Suppressor macrophage treated with lipopolysaccharide for 4 hours (primary cell): ENCODE data around the gene CCM2.

Source experiments
- DNase-seq: peaks from one replicate; pipeline ENCODE4 v3.0.0-alpha.2; 2020

The CCM2 gene

DNA sequence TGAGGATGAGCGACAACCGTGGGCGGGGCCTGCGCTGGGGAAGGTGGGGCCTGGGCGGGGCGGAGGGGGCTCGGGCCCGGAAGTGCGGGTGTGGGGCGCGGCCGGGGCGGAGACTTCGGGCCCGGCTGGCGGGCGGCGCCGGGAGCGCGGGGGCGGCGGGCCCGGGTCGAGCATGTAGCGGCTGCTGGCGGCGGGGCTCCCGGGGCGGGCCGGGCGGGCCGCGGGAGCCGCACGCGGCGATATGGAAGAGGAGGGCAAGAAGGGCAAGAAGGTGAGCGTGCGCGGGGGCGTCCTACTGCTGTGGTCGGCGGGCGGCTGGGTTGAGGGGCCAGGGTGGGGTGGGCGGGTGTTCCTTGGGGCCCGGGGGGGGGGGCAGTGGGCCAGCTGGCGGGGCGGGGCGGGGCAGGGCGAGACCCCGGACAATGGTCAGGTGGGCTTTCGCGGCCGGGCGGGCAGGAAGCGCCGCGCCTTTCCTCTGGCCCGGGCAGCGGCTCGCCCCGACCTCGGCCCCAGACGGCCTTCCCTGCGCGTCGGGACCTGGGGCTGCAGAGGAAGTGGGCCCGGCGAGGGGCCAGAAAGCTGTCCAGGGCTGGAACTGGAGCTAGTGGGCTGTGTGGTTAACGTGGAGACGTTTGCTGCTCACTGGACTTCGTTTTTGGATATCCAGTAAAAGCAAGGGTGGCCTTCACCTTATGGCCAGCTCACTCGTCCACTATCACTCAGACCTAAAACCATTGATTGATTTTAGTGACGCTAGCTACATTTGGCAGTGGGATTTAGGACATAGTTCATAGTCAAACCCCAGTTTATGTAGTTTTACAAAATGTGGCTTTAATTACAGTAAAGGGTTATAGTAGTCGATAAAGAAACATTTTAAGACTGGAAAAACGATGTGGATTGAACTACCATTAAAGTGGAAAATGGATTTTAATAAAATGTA, at the start of gene CCM2:
CCM2 (plus strand) TSS at position 109 of the 940 bp plus-strand sequence; CDS start at position 242, 133 bp downstream.
- DNase-seq = peak; percentile 70

DNA sequence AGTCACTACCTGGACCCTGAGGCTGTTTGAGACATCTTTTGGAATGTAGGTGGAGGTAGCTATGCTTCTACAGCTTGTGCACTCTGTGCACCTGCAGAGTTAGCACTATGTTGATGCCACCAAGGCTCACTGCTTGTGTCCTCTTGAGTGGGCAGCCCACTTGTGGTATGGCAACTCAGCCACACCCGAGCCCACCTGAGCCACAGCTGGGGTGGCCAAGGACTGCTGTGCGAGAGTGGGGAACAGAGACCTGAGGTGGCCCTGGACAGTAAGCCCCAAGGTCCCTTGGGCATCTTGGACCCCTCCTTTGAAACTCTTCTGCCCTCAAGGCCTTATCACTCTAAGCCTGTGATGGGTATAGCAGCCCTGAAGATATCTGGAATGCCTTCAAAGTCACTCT, 46.8 kb upstream of the CCM2 start:
- DNase-seq = no peak

DNA sequence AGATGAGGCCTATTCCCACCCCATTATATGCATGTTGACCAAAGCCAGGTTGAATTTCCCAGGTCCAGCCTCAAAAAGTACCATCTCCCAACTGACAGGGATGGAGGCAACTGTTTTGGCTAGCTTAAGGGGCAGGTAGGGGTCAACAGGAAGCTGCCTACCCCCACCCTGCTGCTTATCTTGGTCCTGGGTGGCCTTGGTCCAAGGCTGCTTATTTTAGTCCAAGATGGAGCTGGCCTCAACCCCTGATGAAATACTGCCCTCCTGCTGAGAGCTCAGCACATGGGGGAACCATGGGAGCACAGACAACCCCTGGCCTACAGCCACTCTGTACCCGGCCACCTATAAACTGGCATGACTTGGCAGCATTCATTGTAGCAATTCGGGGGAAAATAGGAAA, 44.3 kb upstream of the CCM2 start:
- no peak for DNase-seq

DNA sequence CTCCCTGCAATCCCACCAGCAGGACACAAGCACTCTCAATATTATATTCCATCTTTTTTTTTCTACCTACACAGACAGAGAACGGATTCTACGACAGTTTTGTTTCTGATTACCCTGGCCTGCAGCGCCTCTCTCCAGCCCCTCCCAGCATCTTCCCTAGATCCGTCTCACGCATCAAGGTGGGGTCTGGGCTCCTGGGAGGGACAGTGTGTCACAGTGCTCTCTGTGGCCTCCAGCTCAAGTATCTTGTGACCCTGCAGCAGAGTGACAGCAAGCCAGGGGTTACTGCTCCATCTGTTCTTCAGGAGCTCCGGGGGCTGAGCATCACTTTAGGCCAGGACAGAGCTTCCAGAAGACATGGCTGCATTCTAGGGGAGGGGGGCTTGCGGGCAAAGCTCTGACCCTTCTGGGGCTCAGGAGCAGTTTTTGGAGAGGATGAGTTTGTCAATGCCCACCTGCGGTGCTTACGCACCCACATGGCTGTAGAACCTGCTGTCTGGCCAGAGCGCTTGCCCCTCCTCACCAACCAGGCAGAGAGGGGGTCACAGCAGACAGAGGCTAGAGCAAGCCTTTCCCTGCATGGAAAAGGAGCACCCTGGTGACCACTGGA, 43.7 kb upstream of the CCM2 start:
- no peak for DNase-seq

DNA sequence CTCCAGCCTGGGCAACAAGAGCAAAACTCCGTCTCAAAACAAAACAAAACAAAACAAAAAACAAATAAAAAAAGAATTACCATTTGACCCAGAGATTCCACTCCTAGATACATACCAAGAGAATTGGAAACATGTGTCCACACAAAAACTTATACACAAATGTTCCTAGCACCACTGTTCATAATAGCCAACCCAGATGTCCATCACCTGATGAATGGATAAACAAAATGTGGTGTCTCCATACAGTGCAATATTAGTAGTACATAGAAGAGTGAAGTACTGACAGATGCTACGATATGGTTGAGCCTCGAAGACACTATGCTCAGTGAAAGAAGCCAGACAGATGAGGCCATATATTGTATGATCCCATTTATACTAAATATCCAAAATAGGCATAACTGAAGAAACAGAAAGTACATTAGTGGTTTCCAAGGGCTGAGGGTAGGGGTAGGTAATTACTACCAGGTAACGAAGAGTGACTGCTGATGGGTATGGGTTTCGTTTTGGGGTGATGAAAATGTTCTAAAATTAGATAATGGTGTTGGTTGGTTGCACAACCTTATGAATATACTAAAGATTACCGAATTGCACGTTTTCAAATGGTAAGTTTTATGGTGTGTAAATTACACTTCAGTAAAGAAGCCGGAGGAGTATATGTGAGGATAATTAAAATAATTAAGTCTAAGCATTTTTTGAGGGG, 41.2 kb upstream of the CCM2 start:
- DNase-seq = no peak

DNA sequence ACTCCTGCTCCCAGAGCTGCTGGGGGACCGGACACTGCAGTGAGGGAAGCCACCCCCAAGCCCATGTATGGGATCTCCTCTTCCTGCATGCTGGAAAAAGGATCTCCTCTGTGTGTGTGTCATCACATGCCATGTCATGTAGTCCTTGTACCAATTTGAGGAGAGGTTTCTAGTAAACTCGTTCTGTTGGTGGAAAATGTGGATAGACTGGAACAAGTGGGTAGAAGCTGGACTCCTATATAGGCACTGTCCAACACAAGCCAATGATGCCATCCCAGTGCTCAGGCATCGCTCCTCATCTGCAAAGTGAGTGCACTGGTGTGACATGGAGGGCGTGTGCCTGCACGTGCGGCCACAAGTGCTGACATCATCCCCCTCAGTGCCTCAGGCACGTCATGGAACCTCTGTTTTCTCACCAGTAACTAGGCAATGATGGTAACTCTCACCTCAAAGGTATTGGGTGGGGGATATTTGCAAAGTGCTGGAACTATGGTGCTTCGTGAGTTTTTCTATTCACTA, 40.5 kb upstream of the CCM2 start:
- peak; percentile 71 for DNase-seq

DNA sequence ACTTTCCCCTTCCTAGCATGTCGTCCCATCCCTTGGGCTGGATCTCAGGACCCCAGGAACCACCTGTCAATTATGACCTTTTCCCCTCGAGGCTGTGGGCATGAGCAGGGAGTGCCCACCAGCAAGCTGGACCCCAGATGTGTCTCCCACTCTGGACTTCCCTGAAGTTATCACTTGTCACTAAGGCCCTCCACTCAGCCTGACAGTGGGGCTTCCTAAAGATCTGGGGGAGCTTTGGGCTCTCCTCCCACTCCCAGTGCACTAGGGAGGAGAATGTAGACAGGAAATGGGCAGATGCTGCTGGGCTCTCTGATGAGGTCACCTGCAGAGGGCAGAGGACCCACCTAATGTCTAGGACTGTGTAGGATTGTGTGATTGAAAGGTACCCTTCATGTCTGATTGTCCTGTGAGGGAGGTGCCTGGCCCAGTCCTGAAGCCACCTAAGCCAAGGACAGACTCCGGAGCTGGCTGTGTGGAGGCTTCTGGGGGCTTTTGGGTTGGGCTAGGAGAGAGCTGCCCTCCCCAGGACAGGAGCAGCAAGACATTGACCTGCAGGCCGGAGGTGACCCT, 39.9 kb upstream of the CCM2 start:
- no peak for DNase-seq

DNA sequence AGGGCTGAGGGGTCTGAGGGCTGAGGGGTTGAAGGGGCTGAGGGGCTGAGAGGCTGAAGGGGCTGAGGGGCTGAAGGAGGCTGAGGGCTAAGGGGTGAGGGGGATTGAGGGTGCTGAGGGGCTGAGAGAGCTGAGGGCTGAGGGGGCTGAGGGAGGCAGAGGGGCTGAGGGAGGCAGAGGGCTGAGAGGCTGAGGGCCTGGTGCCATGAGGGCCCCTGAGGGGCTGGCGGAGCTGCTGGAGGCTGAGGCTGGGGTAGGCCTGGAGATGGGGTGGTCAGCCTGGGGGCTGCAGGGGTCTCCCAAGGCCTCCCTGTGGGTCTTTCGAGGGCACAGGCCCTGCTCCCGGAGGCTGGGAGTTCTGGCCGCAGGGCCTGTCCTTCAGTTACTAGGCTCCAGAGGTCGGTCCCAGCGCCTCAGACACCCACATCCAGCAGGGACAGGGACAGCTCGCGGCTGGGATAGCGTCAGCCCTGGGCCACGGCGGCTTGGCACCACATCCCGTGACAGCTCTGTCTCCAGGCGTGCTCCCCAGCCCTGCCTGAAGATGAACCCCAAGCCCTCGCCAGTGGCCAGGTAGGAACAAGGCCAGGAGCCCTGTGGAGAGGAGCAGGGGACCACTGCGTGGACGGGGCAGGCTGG, 38.0 kb upstream of the CCM2 start:
- DNase-seq = no peak

DNA sequence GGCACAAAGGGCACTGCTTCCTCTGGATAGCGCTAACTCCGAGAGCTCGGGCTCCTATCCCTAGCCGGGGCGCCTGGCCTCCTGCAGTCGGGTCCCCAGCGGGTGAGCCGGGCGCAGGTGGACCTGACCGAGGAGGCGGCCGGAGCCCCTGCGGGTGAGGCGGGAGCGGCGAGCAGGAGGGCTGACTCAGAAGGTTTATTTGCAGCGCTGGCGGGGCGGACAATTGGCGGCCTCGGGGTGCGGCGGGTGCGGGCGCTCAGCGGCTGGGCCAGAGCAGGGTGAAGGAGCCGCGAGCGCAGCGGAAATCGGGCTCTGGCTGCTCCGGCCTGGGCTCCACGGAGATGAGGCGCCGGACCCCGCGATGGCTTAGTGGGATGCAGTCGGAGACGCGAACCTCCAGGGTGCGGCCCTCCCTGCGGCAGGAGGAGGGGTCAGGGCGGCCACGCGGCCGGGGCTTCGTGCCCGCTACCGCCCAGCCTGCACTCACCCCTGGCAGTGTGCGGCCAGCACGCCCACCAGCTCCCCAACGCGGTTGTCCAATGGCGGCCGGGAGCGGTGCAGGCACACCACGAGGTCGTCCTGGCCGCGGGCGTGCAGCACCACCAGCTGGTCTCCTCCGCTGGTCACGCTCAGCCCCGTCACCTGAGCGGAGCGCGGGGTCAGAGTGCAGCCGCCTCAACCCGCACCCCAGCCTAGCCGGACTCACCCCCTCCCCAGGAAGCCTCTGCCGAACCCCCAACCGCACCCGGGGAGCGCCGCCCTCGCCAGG, 37.3 kb upstream of the CCM2 start:
- DNase-seq = no peak

DNA sequence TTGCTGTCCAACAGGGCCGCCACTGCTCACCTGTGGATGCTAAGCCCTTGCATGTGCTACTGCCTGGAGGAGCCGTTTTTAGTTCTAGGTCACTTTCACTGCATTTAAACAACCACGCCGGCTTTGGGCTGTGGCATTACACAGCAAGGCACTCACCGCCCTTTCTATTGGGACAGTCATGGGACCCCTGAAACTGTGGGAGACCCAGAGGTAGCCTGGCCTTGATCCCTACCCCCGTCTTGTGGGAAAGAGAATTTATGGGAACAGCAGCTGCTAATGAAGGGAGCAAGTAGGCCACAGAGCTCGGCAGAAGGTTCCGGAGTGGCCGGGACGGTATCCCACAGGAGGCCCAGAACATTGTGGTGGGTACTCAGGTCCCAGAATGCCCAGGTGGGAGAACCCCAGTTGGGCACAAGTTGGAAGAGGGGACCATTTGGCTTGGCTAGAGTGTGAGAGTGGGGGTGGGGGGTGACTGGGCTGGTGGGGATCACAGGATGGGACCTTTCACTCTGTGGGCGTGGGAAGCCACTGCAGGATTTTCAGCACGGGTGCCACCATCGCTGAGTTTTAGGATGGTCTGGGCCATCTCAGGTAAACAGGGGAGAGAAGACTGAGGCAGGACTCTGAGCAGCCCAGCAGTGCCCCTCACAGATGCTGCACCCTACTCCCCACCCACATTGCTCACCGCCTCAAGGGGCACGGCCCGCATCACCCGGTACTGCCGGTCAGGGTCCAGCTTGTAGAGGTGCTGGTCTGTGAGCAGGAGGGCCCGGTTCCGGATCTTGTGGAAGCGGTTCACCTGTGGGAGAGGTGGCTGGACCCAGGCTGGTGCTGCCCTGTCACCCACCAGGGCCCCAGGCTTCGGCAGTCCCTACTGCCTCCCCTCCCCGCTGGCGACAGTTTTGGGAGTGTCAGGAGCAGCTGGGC, 36.4 kb upstream of the CCM2 start:
- DNase-seq = no peak

DNA sequence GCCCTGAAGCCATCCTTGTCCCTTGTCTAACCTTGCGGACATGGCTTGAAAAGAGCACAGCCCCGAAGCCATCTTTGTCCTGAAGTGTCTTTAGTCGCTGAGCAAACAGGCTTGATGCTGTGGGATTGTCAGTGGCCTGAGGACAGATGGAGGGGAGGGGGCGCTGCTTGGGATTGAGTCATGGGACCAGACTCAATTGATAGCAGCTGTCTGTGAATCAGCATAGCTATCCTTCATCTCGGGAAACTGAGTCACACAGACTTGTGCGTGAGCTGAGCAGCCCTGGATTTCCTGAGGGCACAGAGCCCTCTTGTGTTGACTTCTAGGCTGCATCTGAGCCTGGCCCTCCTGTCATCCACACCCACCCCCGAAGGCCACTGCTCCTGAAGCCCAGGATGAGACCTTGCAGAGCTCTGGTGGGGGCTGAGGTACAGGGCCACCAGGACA, 35.6 kb upstream of the CCM2 start:
- no peak for DNase-seq

DNA sequence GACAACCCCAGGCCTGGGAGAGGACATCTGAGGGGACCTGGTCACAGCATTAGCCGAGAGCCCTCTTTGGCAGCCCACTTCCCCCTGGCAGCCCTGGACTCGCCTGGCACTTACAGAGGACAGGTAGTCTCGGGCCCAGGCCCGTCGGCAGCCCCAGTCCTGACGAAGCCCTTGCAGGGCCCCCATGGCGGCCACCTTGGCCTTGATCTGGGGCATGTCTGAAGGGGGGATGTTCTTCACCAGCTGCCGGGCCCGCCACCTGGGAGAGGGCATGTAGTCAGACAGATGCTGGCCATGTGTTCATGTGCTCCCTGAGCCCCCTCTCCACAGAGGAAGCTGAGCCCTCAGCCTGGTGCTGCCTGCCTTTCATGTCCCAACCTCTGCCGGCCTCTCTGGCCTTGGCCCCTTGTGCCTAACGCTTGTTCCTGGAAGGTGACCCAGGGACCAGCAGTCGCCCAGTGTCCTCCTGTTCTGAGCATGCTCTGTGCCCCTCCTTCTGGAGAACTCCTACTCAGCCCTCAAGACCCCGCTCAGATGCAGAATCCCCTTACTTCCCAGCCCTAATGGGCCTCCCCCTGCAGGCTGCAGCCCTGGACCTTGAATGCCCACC, 35.1 kb upstream of the CCM2 start:
- DNase-seq = no peak

DNA sequence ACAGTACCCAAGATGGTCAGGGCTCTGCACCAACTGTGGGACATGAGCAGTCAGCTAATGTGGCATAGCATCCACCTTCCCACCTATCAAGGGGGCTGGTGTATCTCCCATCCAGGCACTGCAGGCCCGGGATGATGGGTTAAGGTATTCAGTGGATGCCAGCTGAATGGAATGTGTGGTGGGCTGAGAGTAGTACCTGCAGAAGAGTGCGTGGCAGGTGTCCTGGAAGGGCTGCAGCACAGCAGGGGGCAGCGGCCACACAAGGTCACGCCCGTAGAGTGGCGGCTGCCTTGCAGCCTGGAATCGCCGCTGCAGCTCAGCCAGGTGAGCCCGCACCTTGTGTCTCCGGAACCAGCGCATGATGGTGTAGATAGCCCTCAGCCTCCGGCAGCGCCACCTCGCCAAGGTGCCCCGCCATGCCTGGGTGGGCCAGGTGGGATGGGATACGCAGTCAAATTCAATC, 34.5 kb upstream of the CCM2 start:
- no peak for DNase-seq

DNA sequence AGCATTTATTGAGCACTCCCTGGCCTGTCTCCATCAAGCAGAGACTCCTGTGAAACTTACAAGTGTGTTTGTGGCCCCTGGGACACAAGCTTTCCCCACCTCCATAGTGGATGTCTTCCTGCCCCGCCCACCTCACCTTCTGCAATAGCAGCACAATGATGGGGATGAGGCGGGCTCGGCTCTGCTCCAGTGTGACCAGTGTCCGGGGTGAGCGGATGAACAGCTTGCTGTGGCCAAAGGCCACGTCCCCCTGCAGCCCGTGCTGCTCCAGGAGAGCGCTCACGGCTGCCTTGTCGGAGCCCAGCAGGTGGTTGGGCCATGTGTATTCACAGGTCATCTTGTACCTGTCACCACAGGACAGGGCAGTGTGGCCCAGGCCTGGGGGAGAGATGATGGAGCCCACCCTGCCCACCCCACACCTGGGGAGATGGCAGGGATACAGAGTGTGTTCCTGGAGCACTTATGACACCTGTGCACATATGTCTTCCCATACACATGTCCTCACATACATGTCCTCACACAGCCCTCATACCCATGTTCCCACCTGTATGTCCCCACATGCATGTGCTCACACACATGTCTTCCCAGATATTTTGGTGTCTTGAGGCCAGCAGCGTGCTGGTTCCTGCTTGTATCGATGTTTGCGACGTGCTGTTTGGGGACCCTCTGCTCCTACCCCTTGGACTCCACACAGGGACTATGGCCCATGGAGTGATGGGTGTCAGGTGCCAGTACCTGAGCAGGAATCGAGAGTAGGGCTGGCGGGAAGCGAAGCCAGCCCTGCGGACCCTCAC, 33.9 kb upstream of the CCM2 start:
- DNase-seq = no peak

DNA sequence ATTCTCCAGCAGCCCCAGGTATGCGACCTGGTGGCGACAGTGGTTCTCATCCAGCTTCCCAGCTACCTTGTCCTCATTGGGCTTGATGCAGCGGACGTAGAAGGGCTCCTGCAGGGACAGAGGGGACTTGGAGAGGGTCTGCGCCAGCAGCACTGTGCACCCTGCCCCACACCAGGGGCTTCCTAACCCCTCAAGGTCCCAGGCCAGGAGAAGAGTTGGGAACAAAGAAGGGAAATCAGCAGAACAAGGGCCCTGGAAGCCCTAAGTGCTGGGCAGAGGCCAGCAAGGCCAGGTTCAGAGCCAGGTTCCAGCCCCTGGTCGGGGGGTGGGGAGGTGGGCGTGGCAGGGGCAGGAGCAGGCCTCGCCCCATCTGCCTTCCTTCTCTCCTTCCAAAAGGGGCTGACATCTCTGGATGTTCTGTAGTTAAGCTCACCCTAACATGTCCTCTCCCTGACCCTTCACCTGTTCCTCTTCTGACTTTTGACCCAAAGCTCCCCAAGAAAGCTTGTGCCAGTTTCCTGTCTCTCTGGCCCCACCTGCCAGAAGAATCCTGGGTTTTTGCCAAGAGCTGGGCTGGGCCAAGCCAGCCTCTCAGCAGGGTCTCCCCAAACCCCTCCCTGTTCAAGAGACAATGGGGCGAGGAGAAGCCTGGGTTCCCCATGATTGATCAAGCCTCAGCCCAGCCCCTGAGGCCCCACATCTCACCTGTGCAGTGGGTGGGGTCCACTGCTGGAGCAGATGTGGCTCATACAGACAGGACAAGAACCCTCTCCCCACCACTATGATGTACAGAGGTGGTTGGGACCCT, 33.1 kb upstream of the CCM2 start:
- no peak for DNase-seq

DNA sequence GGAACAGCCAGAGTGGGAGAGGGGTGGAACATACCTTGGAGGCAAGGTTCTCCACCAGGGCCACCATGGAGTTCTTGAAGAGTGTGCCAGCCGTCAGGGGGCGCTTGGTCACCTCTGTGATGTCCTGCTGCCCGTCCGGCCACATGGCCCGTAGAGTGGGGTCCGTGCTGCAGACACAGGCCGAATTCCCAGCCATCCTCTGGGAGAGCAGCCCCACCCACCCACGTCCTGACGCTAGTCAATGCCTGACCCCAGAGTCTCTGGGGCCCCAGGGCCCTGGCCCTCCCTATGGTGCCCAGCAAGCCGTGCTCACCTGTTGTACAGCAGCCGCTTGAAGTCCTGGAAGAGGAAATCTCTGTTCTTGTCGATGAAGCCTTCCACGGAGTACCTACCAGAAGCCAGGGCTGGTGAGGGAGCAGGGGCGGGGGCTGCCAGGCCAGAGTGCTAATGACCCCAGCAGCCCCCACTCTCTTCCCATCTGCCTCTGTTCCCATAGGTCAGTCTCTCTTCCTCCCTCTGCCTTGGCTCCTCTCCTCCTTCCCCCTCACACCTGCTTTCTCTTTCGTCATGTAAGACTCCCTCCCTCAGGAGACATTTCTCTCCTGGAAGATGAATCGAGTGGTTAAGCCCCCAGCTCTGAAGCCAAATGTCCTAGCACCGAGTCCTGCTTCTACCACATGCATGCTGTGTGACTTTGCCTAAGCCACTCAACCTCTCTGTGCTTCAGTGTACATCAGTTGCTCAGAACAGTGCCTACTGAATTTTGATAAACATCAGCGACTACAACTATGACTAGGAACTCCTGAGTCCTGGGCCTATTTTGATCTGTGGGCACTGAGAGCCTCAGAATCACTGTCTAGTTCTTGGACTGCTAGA, 32.2 kb upstream of the CCM2 start:
- no peak for DNase-seq

DNA sequence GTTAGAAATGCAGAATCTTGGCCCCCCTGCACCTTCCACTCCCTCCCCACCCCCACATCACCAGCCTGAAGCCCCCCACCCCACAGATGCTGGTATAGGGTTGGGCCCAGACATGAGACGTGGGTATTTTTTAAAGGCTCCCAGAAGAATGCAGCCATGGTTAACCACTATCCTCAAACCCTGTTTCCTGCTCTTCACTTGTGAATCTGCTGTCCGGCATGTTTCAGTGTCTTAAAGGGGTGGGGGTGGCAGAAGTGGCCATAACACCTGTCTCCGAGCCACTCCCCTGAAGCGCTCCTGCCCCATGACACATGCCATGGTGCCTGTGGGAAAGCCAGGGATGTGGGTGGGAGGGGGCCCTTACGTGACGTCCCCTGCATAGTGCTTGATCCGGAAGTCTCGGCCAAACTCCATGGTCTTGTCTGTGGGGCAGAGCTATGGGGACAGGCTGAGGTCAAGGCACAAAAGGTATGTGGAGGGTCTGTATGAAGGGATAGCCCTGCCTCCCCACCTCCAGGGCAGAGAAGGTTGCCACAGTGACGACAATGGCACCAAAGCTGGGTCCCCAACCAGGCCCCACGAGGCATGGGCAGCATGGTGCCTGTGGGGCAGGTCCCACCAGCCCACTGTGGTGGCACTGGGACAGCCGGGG, 30.8 kb upstream of the CCM2 start:
- no peak for DNase-seq
